Stimulated activated CD4-positive, alpha-beta T cell treated with anti-CD3 and anti-CD28 coated beads, Interleukin-4, amount 100 ng/mL, for 1 hour (primary cell): ENCODE data around the gene JAK2.
"Not testable (repeated sequence)": the region's sequence is repeated elsewhere in the genome, so short reads cannot be mapped to it uniquely, and the experiment has no call there.

Experiments
- DNase-seq: peaks from one replicate; pipeline ENCODE4 v3.0.0-alpha.2; 2020

Gene JAK2

DNA sequence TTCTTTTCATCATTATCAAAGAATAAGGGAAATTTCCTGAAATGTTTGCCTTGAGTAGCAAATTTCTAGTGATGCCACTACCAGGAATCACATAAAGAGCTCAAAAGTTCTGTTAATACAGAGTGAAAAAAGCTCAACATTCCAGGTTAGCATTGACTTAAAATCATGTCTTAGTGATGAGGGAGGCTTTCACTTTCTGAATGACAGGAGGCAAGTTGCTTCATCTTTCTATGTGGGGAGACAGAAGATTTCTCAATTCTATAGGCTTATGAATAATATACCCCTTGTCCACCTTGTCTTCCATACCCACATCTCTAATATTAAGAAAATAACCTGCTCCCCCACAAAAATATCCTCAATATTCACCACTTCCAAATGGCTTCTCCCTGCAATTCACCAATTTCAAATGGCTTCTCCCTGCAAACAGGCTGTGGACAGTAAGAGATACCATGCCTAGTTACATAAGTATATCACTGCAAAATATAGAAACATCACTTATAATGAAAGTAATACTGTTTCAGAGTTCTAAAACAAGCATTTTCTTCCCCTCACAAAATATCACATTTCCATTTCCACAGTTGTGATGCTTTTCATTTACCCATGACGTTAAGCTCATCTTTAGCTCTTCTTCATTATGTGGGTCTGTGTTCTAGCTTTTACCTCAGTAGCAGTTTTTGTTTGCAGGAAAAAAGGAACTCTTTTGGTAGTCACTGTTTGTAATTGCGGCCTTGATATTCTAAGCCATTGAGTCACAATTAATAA lies 2.2 kb upstream of the JAK2 start:
- DNase-seq: no peak

DNA sequence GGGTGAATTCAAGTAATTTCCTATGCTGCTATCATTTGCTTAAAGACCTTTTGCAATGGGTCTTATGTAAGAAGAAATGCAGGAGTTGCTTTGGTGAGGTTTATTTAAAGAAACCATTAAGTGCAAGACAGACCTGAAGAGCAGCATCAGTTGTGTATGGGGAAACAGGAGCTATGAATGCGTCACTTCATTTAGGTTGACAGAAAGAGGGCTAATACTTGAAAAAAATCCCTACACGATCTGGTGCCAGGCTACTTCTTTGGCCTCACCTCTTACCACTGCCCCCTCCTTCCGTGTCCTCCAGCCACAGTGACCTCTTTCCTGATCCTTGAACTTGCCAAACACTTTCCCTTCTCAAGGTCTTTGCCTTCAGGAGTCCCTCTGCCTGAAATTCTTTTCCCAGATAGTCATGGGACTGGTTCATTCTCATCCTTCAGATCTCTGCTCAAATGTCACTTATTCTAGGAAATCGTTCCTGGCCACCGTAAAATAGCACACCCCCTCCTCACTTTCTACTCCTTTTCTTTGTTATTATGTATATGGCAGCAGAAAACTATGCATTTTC lies 1.4 kb upstream of the JAK2 start:
- no peak for DNase-seq

- no peak for DNase-seq
Observed at GRCh38 chr9:4984171-4984620, 876 bp upstream of the JAK2 start.

GRCh38 chr9:4985386-4986266 lies 554 bp downstream of the JAK2 start:
- DNase-seq: peak; percentile 46

GRCh38 chr9:4986296-4986695 lies 1.2 kb downstream of the JAK2 start:
- no peak for DNase-seq

GRCh38 chr9:4986783-4987182 lies 1.7 kb downstream of the JAK2 start:
- DNase-seq: no peak

GRCh38 chr9:4987961-4988421 lies 2.9 kb downstream of the JAK2 start:
- peak; percentile 15 for DNase-seq

DNA sequence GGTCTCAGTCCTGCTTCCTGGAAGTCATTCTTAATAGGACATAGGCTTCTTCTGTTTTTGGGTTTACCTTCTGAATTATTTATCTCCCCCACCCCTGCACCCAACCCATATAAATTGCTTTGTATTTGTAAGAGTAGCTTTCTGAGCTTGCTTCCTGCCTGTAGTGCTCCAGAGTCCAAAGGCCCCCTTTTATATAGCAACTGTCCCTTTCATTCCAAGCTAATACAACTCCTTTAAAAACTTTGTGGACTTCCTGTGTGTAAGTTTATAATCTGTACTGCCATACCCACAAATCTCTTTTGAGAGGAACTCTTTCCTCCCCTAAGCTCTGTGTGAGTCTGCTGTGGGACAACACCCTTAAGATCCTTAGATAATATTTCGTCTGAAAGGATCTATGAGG lies 7.8 kb downstream of the JAK2 start:
- DNase-seq: no peak

DNA sequence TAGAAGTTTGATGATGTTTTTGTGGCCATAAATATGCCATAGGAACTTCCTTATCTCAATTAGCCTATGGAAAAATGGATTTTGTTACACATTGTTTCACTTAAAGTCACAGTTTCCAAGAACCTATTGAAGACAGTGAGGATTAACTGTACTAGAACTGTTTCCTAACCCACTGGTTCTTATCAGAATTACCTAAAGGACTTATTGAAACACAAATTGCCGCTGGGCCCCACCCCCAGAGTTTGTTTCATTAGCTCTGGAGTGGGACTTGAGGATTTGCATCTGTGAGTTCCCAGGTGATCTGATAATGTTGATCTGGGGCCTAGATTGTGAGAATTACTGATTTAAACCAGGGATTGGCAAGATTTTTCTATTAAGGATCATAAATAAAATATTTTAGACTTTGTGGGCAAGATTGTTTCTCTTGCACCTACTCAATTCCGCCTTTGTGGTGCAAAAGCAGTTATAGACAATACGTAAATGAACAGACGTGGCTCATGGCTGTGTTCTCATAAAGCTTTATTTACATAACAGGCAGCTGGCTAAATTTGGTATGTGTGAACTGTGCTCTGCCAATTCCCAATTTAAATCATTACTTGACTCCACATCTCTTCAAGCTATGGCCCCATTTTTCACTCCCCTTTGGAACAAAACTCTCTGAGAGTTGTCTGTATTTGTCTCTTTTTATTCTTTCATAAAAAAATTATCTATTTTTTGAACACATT lies 9.3 kb downstream of the JAK2 start:
- DNase-seq: no peak

DNA sequence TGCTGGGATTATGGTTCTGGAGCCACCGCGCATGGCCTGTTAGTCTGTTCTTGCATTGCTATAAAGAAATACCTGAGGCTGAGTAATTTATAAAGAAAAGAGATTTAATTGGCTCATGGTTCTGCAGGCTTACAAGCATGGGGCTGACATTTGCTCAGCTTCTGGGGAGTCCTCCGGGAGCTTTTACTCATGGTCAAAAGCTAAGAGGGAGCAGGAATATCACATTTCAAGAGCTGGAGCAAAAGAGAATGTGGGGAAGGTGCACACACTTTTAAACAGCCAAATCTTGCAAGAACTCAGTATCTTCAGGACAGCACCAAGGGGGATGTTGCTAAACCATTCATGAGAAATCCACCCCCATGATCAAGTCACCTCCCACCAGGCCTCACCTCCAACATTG lies 12.1 kb downstream of the JAK2 start:
- DNase-seq: no peak

GRCh38 chr9:4997631-4998030 lies 12.6 kb downstream of the JAK2 start:
- DNase-seq: no peak

GRCh38 chr9:5002811-5003210 lies 17.7 kb downstream of the JAK2 start:
- DNase-seq: no peak

GRCh38 chr9:5004481-5004880 lies 19.4 kb downstream of the JAK2 start:
- DNase-seq: no peak

DNA sequence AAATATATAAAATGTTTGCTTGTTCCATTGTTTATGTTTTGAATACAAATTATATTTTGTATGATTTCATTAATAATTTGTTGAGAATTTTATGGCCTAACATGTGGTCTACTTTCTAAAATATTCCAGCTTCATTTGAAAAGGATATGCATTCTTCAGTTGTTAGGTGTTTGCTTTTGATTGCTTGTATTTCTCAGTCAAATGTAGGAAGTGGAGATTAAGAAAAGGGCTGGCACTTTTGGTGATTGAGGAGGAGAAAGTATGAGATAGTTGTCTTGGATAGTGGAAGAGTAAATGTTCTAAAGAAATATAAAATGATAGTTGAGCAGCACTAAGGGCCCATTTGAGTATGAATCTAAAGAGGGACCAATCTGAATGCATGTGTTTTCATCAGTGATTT lies 23.1 kb downstream of the JAK2 start:
- DNase-seq: no peak

DNA sequence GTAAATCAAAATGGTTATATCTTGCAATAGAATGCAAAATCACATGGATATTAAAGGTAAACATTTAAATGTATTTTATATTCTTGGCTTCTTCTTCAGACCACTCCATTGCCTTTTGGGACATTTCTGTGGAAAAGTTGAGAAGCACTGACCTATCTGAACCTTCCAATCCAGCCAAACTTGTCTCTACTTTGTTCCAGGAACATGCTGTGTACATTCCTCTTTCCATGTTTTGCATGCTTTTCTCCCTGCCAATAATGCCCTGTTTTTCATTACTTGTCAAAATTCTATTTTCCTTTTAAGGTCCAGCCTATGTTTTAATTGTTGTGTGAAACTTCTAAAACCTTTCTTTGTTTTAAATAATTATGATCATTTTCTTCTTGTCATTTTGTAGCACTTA lies 28.3 kb downstream of the JAK2 start:
- no peak for DNase-seq

DNA sequence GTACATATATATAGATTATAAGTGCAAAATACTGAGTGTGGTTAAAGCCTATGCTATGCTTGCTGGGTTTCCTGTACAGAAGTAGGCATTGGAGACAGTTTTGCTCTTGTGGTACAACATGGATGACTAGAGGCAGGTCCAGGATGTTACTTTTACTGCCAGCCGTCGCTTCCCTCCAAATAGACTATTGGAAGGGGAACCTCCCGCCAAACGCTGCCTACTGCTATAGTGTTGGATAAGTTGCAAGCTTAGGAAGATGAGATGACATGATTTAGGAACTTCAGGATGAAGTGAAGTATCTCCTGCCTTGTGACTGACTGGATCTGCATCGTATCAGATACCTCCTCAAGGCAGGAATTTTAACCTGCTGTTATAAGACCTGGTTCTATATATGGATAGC lies 30.9 kb downstream of the JAK2 start:
- DNase-seq: no peak

DNA sequence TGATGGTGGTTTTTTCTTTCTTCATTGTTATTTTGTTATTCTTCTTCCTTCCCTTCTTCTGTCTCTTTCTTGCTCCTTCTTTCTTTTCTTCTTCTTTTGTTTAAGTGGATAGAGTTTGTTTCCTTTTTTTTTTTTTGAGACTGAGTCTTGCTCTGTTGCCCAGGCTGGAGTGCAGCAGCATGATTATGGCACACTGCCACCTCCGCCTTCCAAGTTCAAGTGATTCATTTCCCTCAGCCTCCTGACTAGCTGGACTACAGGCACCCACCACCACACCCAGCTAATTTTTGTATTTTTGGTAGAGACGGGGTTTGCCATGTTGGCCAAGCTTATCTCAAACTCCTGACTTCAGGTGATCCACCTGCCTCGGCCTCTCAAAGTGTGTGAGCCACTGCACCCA lies 40.3 kb downstream of the JAK2 start:
- DNase-seq: no peak

GRCh38 chr9:5031941-5032340 lies 46.9 kb downstream of the JAK2 start:
- not testable (repeated sequence) for DNase-seq

DNA sequence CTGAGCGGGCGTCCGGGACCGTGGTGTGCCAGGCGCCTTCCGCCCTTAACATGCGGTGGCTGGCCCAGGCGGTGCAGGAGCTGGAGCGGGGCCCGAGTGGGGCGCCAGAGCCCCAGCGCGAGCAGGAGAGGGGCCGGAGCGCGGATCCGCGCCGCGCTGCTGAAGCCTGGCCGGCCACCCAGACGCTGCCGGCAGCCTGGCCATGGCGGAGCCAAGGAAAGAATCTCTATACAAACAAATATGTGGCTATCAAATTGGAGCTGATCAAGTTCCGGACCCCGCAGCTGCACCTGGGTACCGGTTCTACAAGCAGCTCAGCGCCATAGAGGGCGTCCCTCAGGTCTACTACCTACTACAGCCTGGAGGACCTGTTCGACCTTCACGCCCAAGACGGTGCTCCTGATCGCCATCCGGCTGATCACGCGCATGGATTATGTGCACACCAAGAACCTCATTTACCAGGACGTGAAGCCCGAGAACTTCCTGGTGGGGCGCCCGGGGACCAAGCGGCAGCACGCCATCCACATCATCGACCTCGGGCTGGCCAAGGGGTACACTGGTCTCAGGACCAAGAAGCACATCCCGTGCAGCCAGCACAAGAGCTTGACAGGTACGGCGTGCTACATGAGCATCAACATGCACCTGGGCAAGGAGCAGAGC lies 55.8 kb downstream of the JAK2 start:
- DNase-seq: no peak

DNA sequence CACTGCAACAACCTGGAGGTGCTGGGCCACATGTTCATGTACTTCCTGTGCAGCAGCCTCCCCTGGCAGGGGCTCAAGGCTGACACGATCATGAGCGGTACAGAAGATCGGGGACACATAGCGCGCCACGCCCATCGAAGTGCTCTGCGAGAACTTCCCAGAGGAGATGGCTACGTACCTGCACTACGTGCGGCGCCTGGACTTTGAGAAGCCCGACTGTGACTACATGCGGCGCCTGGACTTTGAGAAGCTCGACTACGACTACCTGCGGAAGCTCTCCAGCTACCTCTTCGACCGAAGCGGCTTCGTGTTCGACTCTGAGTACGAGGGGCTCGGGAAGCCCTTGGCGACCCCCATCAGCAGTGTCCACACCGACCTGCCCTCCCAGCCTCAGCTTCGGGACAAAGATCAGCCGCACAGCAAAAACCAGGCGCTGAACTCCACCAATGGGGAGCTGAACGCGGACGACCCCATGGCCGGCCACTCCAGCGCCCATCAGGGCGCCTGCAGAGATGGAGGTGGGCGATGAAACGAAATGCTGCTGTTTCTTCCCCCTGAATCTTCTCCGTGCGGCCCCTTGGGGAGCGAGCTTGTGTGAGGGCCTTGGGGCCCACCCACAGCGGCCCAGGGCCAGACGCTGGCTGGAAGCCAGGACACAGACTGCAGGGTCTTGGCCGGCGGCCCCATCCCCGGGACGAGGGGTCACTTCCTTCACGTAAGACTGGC lies 56.5 kb downstream of the JAK2 start:
- no peak for DNase-seq

- DNase-seq: no peak
Observed at GRCh38 chr9:5042661-5043178, 57.6 kb downstream of the JAK2 start.

- DNase-seq: no peak
Observed at GRCh38 chr9:5043381-5043780, 58.3 kb downstream of the JAK2 start.
